Kidney epithelial cell (primary cell): Measurements from ENCODE around the gene LAMB3. TPM values are rescaled to one million over a fixed set of nuclear protein-coding genes. Genes with fewer than 3 reads are reported as not detected.

Experiments
- DNase-seq: peaks from one replicate; pipeline ENCODE4 v3.0.0-alpha.2; 2010; ENCODE audit warnings: low read depth
- H3K27me3 ChIP-seq: 2 replicates; pipeline ENCODE4 v1.6.0; 2011; ENCODE audit warnings: low read length; ENCODE audit not compliant: control insufficient read depth, insufficient read depth
- H3K36me3 ChIP-seq: 2 replicates; pipeline ENCODE4 v1.5.1; 2011; ENCODE audit warnings: low read length; ENCODE audit not compliant: control insufficient read depth, insufficient read depth
- H3K4me3 ChIP-seq: 2 replicates; pipeline ENCODE4 v1.5.1; 2011; ENCODE audit warnings: low read depth, mild to moderate bottlenecking, control low read depth, low read length
- total RNA-seq: library from RNA; depleted of rRNA; stranded (reverse); fragments of >200 nt; gene quantifications from 2 replicates; pipeline ENCODE4 v1.2.3, GENCODE V29; 2015
- TF ChIP-seq, protein P1 (sequence below): IDR thresholded peaks from 2 replicates; pipeline ENCODE4 v1.5.1; 2011; ENCODE audit warnings: mild to moderate bottlenecking, moderate library complexity, low read length, control low read depth, inconsistent platforms; ENCODE audit not compliant: insufficient read depth, poor library complexity, severe bottlenecking

The LAMB3 gene
- total RNA-seq, 1 donor from 2014 or later: 343 TPM

DNA sequence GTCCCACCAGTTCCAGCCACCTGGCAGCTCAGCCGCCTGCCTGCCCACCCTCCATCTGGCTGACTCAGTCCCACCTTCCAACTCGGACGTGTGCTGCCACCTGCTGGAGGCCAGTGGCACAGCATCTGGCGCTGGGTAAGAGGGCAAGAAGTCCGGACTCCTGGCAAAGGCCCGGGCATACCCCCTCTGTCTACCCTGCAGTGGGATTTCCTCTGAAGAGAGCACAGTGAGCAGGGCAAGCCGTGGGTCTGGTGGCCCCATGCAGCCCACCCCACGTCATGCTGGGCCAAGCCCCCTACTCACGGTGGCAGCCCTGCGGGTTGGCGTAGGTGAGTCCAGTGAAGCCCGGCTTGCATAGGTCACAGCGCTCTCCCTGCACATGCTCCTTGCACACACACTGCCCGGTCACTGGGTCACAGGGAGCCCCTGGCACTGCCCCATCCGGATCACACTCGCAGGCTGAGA lies 24.5 kb downstream of the LAMB3 start:
- no peaks in the 10 kb centered on the region for H3K27me3 ChIP-seq
- H3K36me3 ChIP-seq: no peaks in the 10 kb centered on the region
- DNase-seq: no peak
- no peak overlapping the region for H3K4me3 ChIP-seq
- TF ChIP-seq, protein P1, sequence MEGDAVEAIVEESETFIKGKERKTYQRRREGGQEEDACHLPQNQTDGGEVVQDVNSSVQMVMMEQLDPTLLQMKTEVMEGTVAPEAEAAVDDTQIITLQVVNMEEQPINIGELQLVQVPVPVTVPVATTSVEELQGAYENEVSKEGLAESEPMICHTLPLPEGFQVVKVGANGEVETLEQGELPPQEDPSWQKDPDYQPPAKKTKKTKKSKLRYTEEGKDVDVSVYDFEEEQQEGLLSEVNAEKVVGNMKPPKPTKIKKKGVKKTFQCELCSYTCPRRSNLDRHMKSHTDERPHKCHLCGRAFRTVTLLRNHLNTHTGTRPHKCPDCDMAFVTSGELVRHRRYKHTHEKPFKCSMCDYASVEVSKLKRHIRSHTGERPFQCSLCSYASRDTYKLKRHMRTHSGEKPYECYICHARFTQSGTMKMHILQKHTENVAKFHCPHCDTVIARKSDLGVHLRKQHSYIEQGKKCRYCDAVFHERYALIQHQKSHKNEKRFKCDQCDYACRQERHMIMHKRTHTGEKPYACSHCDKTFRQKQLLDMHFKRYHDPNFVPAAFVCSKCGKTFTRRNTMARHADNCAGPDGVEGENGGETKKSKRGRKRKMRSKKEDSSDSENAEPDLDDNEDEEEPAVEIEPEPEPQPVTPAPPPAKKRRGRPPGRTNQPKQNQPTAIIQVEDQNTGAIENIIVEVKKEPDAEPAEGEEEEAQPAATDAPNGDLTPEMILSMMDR: peak; percentile 98

DNA sequence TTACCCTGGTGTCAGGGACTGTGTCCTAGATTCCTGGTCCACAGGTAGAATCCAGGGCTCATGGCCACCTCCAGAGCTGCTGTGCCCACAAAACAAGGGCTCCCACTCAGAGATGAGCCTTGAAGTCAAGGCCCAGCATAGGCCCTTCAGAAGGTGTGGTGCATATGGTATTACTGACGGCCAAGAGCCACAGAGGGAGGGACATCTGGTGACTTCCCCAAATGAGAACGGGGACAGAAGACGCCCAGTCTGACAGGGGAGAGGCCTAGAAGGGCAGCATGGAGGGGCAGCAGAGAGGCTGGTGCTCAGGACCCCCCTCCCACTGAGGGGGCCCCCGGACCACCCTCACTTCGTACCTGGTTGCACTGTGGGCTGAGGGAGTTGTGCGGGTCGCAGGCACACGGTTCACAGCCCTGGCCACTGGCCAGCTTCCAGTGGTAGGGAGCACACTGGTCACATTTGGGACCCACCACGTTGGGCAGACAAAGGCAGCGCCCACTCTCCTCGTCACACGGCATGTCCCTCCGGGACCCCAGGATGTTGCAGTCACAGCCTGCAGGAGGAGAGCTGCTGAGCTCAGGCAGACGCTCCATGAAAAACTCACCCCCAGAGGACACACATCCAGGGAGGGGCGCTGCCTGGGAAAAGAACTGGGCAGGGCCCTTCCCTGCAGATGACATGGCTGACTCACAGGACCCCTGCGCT lies 25.0 kb downstream of the LAMB3 start:
- no peaks in the 10 kb centered on the region for H3K36me3 ChIP-seq
- no peak for DNase-seq
- H3K27me3 ChIP-seq: no peaks in the 10 kb centered on the region
- TF ChIP-seq, protein P1: no peak
- no peak overlapping the region for H3K4me3 ChIP-seq

DNA sequence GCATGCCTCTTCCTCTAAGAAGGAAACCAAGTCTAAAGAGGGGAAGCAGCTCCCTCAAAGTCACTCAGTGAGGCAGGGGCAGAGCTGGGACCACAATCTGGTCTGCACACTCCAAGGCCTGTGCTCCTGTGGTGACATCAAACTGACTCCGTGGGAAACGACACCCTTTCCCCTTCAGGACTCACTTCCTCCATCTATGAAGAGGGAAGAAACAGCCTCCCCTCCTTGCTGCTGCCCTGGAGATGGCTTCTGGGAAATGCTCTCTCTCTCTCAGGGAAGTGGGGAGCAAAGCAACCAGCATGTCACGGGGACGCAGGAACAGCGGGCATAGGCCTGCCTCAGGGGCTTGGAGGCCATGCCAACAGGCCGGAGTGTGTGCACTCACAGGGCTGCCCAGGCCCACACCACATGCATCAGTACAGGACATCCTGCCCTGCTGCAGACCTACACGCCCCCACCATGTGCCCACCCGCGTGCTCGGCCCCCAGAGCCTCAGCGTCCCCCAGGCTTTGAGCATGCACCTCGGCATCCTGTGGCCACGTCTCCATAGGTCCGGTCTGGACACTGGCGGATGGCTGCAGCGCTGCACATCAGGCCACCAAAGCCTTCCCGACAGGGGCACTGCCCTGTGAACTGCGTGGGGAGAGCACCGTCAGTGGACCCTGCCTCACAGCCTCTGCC lies 25.7 kb downstream of the LAMB3 start:
- no peak for DNase-seq
- Histone ChIP-seq H3K27me3 (no peaks in the 10 kb centered on the region), H3K4me3 (no peak overlapping the region), H3K36me3 (no peaks in the 10 kb centered on the region)
- TF ChIP-seq, protein P1: no peak

DNA sequence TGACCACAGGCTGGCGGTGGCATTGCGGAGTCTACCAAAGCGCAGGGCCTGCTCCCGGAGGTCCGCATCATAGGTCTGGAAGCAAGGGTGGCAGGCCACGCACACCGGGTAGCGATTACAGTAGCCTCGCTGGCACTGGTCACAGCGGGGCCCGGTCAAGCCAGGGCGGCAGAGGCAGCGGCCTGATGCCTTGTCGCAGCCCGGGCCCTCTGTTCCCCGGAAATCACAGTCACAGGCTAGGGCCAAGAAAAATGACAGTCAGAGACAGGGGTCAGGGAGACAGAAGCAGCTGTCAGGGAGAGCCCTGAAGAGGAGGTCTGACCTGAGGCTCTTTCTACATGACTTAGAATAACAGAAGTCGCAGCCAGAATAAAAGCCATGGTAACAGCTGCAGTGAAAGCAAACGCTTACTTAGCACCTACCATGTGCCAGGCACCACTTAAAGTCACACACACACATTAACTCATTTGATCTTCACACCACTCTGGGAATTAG lies 26.4 kb downstream of the LAMB3 start:
- no peaks in the 10 kb centered on the region for H3K36me3 ChIP-seq
- no peak overlapping the region for H3K4me3 ChIP-seq
- no peaks in the 10 kb centered on the region for H3K27me3 ChIP-seq
- DNase-seq: no peak
- TF ChIP-seq, protein P1: no peak

DNA sequence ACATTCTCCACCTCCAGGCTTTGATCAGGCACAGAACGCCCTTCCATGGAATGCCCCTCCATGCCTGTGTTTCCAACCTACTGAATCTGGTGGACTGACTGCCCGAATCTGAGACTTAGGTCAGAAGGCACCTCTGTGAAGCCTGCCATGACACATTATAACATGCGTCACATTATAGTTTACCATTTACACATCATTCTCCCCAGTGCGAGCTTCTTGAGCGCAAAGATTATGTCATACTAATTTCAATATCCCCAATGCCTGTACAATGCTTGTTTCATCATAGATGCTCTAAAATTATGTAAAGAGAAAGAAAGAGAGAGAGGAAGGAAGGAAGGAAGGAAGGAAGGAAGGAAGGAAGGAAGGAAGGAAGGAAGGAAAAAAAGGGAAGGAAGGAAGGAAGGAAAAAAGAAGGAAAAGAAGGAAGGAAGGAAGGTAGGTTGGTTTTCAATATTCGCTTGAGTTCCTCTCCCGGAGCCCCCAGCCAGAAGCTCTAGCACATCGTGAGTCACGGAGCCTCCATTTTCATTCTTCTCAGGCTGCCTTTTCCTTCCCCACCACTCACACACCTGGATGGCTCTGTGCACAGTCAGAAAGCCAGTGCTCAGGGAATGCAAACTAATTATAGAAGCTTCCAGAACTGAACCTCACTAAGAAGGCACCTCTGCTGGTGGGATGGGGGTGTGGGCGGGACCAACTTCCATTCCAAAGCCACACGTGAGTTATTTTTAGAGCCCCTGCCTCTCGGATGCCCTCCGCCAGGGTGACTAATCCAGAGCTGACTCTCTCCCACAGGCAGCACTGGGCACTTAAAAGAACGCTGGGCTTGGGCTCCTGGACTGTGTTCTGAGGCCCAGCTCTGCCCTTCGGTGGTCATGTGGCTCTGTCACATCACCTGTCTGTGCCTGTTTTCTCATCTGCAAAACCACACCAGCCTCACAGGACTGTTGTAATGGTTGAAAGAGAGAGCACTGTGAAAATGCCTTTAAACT lies 27.4 kb downstream of the LAMB3 start:
- TF ChIP-seq, protein P1: no peak
- Histone ChIP-seq H3K36me3 (no peaks in the 10 kb centered on the region), H3K27me3 (no peaks in the 10 kb centered on the region), H3K4me3 (no peak overlapping the region)
- DNase-seq: peak; percentile 35
